Measurements from ENCODE around the gene PLCH1.

GRCh38 chr3:155676252-155676981 is 68.5 kb downstream of the PLCH1 start:
- TF ChIP-seq, protein P1, sequence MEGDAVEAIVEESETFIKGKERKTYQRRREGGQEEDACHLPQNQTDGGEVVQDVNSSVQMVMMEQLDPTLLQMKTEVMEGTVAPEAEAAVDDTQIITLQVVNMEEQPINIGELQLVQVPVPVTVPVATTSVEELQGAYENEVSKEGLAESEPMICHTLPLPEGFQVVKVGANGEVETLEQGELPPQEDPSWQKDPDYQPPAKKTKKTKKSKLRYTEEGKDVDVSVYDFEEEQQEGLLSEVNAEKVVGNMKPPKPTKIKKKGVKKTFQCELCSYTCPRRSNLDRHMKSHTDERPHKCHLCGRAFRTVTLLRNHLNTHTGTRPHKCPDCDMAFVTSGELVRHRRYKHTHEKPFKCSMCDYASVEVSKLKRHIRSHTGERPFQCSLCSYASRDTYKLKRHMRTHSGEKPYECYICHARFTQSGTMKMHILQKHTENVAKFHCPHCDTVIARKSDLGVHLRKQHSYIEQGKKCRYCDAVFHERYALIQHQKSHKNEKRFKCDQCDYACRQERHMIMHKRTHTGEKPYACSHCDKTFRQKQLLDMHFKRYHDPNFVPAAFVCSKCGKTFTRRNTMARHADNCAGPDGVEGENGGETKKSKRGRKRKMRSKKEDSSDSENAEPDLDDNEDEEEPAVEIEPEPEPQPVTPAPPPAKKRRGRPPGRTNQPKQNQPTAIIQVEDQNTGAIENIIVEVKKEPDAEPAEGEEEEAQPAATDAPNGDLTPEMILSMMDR (conservative IDR thresholded peaks at IDR 0.05; ENCODE audit: low read length) = no peak
- no peak for TF ChIP-seq EZH2phosphoT487 (IDR thresholded peaks at IDR 0.05; ENCODE audit: borderline replicate concordance, low read depth, low read length)

Measured in OCI-LY7 (cell line).